ENCODE results near the gene COL27A1. TPM values are rescaled to one million over a fixed set of nuclear protein-coding genes. Genes with fewer than 3 reads are reported as not detected.

The COL27A1 gene
- total RNA-seq, 1 donor from 2014 or later = 13.7 TPM

DNA sequence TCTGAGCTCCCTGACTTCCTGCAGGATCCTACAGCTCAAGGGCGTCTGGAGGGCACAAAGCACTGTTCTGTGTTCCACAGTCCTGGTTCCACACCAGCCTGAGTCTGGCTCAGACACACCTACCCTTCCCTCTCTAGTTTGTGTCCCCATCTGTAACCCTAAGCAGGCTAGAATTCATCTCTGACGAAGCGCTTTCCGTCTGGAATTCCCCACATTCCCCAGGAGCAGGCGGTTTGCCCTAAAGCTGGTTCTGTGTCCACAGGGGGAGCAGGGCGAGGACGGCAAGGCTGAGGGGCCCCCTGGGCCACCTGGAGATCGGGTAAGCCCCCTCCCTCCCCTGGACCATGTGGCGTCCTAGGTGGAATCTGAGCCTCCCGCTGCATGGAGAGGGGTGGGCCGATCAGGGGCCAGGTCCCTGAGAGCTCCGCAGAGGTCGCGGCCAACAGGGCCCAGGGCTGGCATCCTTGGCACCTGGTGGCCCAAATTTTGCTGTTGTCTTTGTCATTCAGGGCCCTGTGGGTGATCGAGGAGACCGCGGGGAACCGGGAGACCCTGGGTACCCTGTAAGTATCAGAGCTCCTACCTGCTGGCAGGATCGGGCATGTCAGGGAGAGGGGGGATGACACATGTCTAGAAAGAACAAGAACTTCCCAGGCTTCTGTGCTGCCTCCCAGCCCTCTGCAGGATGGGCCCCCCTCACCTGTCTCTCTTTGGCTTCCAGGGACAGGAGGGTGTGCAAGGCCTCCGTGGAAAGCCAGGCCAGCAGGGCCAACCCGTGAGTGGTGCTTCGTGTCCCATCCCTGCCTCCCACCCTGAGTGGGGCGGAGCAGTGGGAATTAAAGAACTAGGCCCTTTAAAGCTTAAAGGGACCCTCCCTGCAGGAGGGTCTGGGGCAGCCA, 133.1 kb downstream of the COL27A1 start:
- H3K4me1 ChIP-seq = peaks cover 4% of the 10 kb centered on the region
- intact Hi-C loops (cut with DNase I) = loop anchor here (10.0 kb wide), 1 partner anchor 134 kb away; the partner anchor contains the start of gene COL27A1
- TF ChIP-seq, protein P1, sequence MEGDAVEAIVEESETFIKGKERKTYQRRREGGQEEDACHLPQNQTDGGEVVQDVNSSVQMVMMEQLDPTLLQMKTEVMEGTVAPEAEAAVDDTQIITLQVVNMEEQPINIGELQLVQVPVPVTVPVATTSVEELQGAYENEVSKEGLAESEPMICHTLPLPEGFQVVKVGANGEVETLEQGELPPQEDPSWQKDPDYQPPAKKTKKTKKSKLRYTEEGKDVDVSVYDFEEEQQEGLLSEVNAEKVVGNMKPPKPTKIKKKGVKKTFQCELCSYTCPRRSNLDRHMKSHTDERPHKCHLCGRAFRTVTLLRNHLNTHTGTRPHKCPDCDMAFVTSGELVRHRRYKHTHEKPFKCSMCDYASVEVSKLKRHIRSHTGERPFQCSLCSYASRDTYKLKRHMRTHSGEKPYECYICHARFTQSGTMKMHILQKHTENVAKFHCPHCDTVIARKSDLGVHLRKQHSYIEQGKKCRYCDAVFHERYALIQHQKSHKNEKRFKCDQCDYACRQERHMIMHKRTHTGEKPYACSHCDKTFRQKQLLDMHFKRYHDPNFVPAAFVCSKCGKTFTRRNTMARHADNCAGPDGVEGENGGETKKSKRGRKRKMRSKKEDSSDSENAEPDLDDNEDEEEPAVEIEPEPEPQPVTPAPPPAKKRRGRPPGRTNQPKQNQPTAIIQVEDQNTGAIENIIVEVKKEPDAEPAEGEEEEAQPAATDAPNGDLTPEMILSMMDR (IDR thresholded peaks at IDR 0.05) = no peak
- H3K36me3 ChIP-seq = no peaks in the 10 kb centered on the region
- no peaks in the 10 kb centered on the region for H3K9me3 ChIP-seq
- H3K27ac ChIP-seq = no peak overlapping the region
- H3K27me3 ChIP-seq = no peaks in the 10 kb centered on the region
- peak; percentile 55 for DNase-seq
- H3K4me3 ChIP-seq = no peak overlapping the region
- ATAC-seq = peak; percentile 4

DNA sequence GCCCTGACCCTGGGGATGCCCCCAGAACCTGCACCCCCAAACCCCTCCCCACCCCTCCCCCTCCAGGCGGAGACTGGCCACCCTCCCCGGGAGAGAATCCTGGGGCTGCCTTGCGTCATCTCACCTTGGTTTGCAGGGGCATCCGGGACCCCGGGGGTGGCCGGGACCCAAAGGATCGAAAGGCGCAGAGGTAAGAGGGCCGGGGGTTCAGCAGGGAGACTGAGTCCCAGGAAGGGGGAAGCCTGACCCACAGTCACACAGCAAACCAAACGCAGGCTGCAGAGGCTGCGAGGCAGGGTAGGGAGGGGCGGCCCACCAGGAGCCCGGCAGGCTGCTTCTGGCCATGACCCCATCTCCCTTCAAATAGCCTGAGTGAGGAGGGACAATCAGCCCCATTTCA, 133.8 kb downstream of the COL27A1 start:
- TF ChIP-seq, protein P1 (IDR thresholded peaks at IDR 0.05) = no peak
- Histone ChIP-seq H3K27me3 (no peaks in the 10 kb centered on the region), H3K36me3 (no peaks in the 10 kb centered on the region), H3K27ac (no peak overlapping the region), H3K4me1 (peaks cover 4% of the 10 kb centered on the region), H3K4me3 (no peak overlapping the region), H3K9me3 (no peaks in the 10 kb centered on the region)
- ATAC-seq (no peak), DNase-seq (peak; percentile 46)
- intact Hi-C loops (cut with DNase I) = loop anchor here (10.0 kb wide), 1 partner anchor 134 kb away; the partner anchor contains the start of gene COL27A1

GRCh38 chr9:114289571-114290481, 134.5 kb downstream of the COL27A1 start:
- DNase-seq (peak; percentile 52), ATAC-seq (no peak)
- no peaks in the 10 kb centered on the region for H3K9me3 ChIP-seq
- peaks cover 4% of the 10 kb centered on the region for H3K4me1 ChIP-seq
- no peaks in the 10 kb centered on the region for H3K27me3 ChIP-seq
- H3K36me3 ChIP-seq = no peaks in the 10 kb centered on the region
- intact Hi-C loops (cut with DNase I) = loop anchor here (10.0 kb wide), 1 partner anchor 135 kb away; the partner anchor contains the start of gene COL27A1
- TF ChIP-seq, protein P1 (IDR thresholded peaks at IDR 0.05) = no peak
- no peak overlapping the region for H3K27ac ChIP-seq
- H3K4me3 ChIP-seq = no peak overlapping the region

- Histone ChIP-seq H3K4me1 (peaks cover 4% of the 10 kb centered on the region), H3K4me3 (no peak overlapping the region), H3K27me3 (no peaks in the 10 kb centered on the region), H3K36me3 (no peaks in the 10 kb centered on the region), H3K9me3 (no peaks in the 10 kb centered on the region), H3K27ac (no peak overlapping the region)
- DNase-seq (peak; percentile 47), ATAC-seq (no peak)
- TF ChIP-seq, protein P1 (IDR thresholded peaks at IDR 0.05) = no peak
- intact Hi-C loops (cut with DNase I) = no loop called here
Measured at GRCh38 chr9:114290561-114290986, 135.2 kb downstream of the COL27A1 start.

DNA sequence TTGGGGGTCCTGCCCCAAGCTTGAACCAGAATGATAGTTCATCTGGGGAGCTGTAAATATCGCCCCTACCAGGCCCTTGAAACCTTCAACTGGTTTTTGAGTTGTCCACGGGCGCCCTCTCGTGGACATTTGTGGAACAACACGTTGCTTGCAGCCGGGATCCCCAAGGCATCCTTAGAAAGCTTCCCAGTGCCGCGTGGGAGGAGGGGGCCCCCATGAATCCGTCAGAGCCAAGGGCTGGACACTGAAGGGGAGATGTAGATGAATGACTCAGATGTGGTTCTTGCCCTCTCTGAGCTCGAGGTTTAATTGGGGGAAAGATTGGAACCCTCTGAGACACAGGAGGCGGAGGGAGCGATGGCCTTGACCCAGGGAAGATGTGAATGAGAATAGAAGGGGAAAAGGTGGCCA, 135.7 kb downstream of the COL27A1 start:
- Histone ChIP-seq H3K36me3 (no peaks in the 10 kb centered on the region), H3K27me3 (no peaks in the 10 kb centered on the region), H3K4me3 (no peak overlapping the region), H3K4me1 (peaks cover 4% of the 10 kb centered on the region), H3K27ac (no peak overlapping the region), H3K9me3 (no peaks in the 10 kb centered on the region)
- intact Hi-C loops (cut with DNase I) = no loop called here
- ATAC-seq (peak; percentile 76), DNase-seq (peak; percentile 84)
- TF ChIP-seq, protein P1 (IDR thresholded peaks at IDR 0.05) = peak; percentile 97

Data from upper lobe of right lung (tissue), 1 donor.